GM12873 (cell line): ENCODE data around the gene PPP1R2B.

ENCODE experiments used
- CTCF ChIP-seq: IDR thresholded peaks from 2 replicates; pipeline ENCODE4 v1.5.1; 2012; ENCODE audit warnings: low read depth, mild to moderate bottlenecking, moderate library complexity, low read length, control low read depth; ENCODE audit not compliant: insufficient read depth; ENCODE audit errors: missing control alignments

Gene PPP1R2B

DNA sequence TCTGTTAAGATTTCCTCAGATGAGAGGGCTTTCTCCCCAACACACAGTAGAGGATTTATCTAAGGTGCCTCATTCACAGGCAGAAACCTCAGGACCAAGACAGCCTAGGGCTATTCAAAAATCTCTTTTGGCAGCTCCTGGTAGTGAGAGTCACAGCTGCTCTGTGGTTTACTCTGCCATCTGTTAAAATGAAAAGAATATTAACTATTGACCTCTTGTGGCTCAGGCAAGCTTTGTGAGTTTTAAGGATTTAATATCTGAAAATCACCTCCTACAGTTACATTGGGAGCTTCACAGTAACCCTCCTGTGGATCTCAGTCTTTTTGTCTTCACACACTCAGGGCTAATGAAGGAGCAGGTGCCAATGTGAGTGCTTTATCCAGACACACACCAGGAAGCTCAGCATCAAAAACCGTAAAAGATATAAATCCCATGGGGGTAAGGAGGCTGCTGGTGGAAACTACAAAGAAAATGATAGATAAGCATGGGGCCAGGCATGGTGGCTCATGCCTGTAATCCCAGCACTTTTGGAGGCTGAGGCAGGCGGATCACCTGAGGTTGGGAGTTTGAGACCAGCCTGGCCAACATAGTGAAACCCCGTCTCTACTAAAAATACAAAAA is 29.7 kb downstream of the PPP1R2B start:
- TF ChIP-seq CTCF = no peak

DNA sequence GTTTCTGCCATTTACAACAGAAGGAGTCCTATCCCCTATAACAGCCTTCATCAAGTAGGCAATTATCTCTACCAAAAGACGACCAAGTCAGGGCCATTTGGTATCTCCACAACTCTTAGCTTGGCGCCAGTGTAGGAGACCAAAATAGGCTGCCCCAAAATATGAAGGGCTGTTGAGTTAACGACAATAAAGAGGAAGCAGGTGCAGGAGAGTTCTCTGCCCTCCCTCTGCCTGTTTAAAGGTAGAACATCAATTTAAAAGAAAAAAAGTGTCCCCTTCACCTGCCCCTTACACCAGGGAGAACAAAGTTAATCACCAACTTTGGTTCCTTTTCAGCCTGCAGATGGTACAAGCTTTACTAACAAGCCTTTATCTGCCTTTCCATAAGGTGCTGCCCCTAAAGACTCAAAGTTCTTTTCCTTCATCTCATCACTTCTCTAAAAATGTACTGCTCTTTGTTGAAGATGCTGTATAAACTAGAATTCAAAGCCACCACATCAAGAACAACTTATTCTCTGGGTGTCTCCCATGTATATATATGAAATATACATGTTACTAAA is 33.3 kb downstream of the PPP1R2B start:
- no peak for TF ChIP-seq CTCF

- TF ChIP-seq CTCF = no peak
These were observed 38.4 kb downstream of the PPP1R2B start for GRCh38 chr5:156888520-156888919.

- peak; percentile 31 for TF ChIP-seq CTCF
These were observed 42.1 kb downstream of the PPP1R2B start for GRCh38 chr5:156892223-156892622.

DNA sequence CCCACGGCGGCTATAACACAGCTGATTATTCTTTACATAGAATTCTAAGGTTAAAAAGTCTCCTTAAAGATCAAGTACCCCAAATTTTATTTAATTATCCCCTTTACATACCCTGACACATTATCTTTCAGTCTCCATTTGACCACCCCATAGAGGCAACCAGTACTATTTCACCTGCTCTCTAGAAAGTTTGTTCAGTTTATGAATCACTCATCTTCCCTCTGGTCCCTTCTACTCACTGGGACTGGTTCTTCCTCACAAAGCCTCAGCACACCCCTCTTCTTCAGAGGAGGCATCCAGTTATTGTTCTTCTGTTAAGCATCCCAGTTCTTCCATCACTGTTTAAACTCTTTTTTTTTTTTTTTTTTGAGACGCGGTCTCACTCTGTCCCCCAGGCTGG is 42.8 kb downstream of the PPP1R2B start:
- TF ChIP-seq CTCF = no peak

DNA sequence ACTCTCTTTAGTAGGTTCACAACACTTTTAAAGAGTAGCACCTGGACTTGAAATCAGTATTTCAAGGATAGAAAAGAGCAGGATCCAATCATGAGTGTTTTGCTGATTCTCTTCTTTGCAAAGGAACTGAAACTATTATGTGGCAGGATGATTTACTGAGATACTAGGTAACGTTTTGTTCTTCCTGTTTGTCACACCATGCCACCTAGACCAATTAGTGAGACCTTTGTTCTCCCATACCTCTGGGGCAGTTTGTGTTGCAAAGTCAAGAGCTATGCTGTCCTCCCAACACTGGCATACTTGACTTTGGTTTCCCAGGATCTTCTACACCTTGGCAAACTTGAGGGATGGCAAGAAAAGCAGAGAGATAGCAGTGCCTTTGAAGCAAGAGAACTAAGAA is 43.4 kb downstream of the PPP1R2B start:
- no peak for TF ChIP-seq CTCF

GRCh38 chr5:156896546-156896945 is 46.5 kb downstream of the PPP1R2B start:
- no peak for TF ChIP-seq CTCF
